DOHH2 (cell line): ENCODE data around the gene STK38L.

Experiments used
- CTCF ChIP-seq: fragments of 200-600 bp; sonication (generic); IDR thresholded peaks from one replicate; pipeline ENCODE4 v1.5.1; 2014; ENCODE audit warnings: antibody characterized with exemption, mild to moderate bottlenecking, low read depth, low read length; ENCODE audit not compliant: poor library complexity, severe bottlenecking
- EZH2phosphoT487 ChIP-seq: fragments of 200-600 bp; sonication (generic); IDR thresholded peaks from 2 replicates; pipeline ENCODE4 v1.6.1; 2017; ENCODE audit warnings: borderline replicate concordance, mild to moderate bottlenecking, antibody characterized with exemption, low read length, moderate library complexity, mixed read lengths

DNA sequence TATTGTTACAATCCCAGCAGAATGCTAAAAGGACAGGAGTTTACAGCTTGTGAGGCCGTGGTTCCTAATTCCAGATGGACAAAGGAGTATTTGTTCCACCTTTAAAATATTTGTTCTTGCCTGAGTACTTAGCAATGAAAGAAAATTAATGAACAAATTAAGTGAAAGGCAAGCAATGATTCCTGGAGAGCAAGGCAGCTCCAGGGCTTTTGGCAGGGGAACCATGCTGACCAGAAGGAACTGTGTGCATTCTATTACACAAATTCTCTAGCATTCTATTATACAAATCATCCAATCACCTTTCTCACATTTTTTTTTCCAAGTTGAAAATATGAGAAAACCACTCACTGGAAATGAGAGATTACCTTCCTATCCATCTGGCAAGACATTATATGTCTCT lies 86.8 kb downstream of the STK38L start:
- TF ChIP-seq CTCF (no peak), EZH2phosphoT487 (no peak)
